Astrocyte of the spinal cord (primary cell): ENCODE data around the gene PIGH.

Experiments used
- DNase-seq: peaks from one replicate; pipeline ENCODE4 v3.0.0; 2011; ENCODE audit warnings: low read depth, low spot score
- H3K4me3 ChIP-seq: 2 replicates; pipeline ENCODE4 v1.5.1; 2011; ENCODE audit warnings: low read depth, mild to moderate bottlenecking, low read length, moderate library complexity
- CTCF ChIP-seq: IDR thresholded peaks from 2 replicates; pipeline ENCODE4 v1.5.1; 2012; ENCODE audit warnings: low read depth, mild to moderate bottlenecking, low read length, inconsistent platforms
- in situ Hi-C: cut with HindIII; loops from 2 replicates; pipeline ENCODE4 v1.10.0; 2017; ENCODE audit warnings: low sequenced_read_pairs

Gene PIGH

GRCh38 chr14:67571275-67571990 is 28.6 kb downstream of the PIGH start:
- H3K4me3 ChIP-seq, result no peak overlapping the region
- in situ Hi-C loops, result no loop called here
- peak; percentile 98 for TF ChIP-seq CTCF
- peak; percentile 31 for DNase-seq

- no peak for DNase-seq
- TF ChIP-seq CTCF, result no peak
- H3K4me3 ChIP-seq, result no peak overlapping the region
- in situ Hi-C loops, result no loop called here
Measured at GRCh38 chr14:67570453-67570852, 29.6 kb downstream of the PIGH start.

- no peak overlapping the region for H3K4me3 ChIP-seq
- no peak for TF ChIP-seq CTCF
- DNase-seq, result no peak
- in situ Hi-C loops, result no loop called here
Measured at GRCh38 chr14:67569651-67570290, 30.3 kb downstream of the PIGH start.

GRCh38 chr14:67569011-67569650 is 30.9 kb downstream of the PIGH start:
- no peak overlapping the region for H3K4me3 ChIP-seq
- in situ Hi-C loops, result no loop called here
- no peak for DNase-seq
- no peak for TF ChIP-seq CTCF

- H3K4me3 ChIP-seq, result no peak overlapping the region
- TF ChIP-seq CTCF, result no peak
- DNase-seq, result no peak
- in situ Hi-C loops, result no loop called here
Measured at GRCh38 chr14:67567654-67568053, 32.4 kb downstream of the PIGH start.

GRCh38 chr14:67566908-67567307 is 33.2 kb downstream of the PIGH start:
- in situ Hi-C loops, result no loop called here

More at GRCh38 chr14:67566908-67567307, 33.2 kb downstream of the PIGH start:
- no peak for DNase-seq
- H3K4me3 ChIP-seq, result no peak overlapping the region
- TF ChIP-seq CTCF, result no peak
